Upper lobe of left lung (tissue), 6 donors: ENCODE results near the gene GNAO1. TPM values are rescaled to one million over a fixed set of nuclear protein-coding genes. Genes with fewer than 3 reads are reported as not detected.

Experiments used
- ATAC-seq, 2 donors: fragments of 200-7000 bp; cut with Tn5 transposase; one replicate each; pipeline ENCODE4 v1.9.1; 2022; ENCODE audit warnings: mild to moderate bottlenecking in 2 of 2, moderate library complexity in 2 of 2; ENCODE audit not compliant: low FRiP score in 2 of 2
- DNase-seq, 2 donors: peaks; one replicate each; pipeline ENCODE4 v3.0.0-alpha.2; 2019 to 2020
- H3K27ac ChIP-seq, 4 donors: fragments of 200-600 bp; sonication (generic); one replicate each; pipeline ENCODE4 v1.5.1; 2016 to 2019
- H3K27me3 ChIP-seq, 4 donors: fragments of 200-600 bp; sonication (generic); one replicate each; pipeline ENCODE4 v1.5.1; 2017 to 2019
- H3K36me3 ChIP-seq, 4 donors: fragments of 200-600 bp; sonication (generic); one replicate each; pipeline ENCODE4 v1.5.1; 2016 to 2019
- H3K4me1 ChIP-seq, 4 donors: fragments of 200-600 bp; sonication (generic); one replicate each; pipeline ENCODE4 v1.5.1; 2018 to 2019
- H3K4me3 ChIP-seq, 4 donors: fragments of 200-600 bp; sonication (generic); one replicate each; pipeline ENCODE4 v1.5.1; 2017 to 2019; ENCODE audit warnings: mild to moderate bottlenecking in 2 of 4, moderate library complexity in 1 of 4
- H3K9me3 ChIP-seq, 4 donors: fragments of 200-600 bp; sonication (generic); one replicate each; pipeline ENCODE4 v1.5.1; 2018 to 2019
- EP300 ChIP-seq, 4 donors: sonication (generic); formaldehyde crosslinking; IDR thresholded peaks; one replicate each; pipeline ENCODE4 v1.5.1; 2017; ENCODE audit warnings: antibody characterized with exemption in 4 of 4, control low read depth in 2 of 4
- POLR2A ChIP-seq, 4 donors: fragments of 450-650 bp; IDR thresholded peaks; one replicate each; pipeline ENCODE4 v1.5.1; 2016 to 2017; ENCODE audit warnings: antibody characterized with exemption in 4 of 4, mild to moderate bottlenecking in 2 of 4
- POLR2AphosphoS5 ChIP-seq, 2 donors: sonication (generic); formaldehyde crosslinking; IDR thresholded peaks; one replicate each; pipeline ENCODE4 v1.5.1; 2017; ENCODE audit warnings: antibody characterized with exemption in 2 of 2
- WGBS, 2 donors: methylation state at CpG; one replicate each; pipeline ENCODE4 v1.1.5; 2017 to 2018; 5-methylcytosine and 5-hydroxymethylcytosine counted together
- total RNA-seq, 6 donors: library from RNA; depleted of rRNA in 4 of 6; stranded (reverse); fragments of >200 nt in 4 of 6; gene quantifications; one replicate each; pipeline versions ENCODE4 v1.1.0 to v1.2.1, GENCODE V29; 2016 to 2021
- TF ChIP-seq, protein P1 (sequence below), 6 experiments: fragments of 450-650 bp in 4 of 6; fragments of 200-600 bp in 2 of 6; sonication (generic) in 2 of 6; IDR thresholded peaks; one replicate each; pipeline ENCODE4 v1.5.1; 2016 to 2019; ENCODE audit warnings: antibody characterized with exemption in 6 of 6
- donor health status: DM: no; HTN: no; CAD: no; lungs with moderate emphysema.
- donor health status: DM: no; HTN: yes; CAD: no; lungs with severe emphysema.

Gene GNAO1
- total RNA-seq, 6 donors from 2014 or later: 0.46 to 2.7 (median 0.79) TPM; not detected in 1

DNA sequence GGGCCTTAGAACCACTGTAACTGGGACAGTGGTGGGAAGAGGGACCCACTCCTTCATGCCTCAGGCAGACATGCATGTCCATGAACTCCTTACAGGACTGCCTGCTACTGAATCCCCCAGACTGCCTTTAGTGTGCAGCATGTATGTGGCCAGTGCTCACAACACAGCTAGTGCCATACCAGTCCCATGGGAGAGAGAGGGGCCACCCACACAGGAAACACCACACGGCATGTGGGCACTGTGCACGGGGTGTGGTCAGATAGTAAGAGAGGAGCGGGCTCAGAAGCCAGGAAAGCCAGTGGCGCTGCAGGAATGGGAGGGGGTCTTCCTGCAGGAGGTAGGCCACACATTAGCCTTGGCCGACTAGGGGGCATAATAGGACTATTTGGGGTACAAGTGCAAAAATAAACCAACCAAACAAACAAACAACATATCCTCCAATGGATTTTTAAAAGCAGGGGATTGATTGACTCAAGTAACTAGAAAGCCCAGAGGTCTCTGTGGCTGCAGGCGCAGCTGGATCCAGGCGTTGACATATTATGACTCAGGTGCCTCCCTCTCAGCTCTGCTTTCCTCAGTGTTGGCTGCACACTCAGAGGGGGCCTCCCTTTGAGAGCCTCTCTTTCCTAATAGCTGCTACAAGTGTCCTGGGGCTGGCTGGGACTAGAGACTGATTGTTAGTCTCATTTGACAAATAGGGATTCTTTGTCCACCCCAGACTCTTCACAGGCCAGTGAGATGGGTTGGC lies 129.7 kb downstream of the GNAO1 start:
- 58 to 66% methylated on average over 5 to 7 of the region's 7 CpGs for WGBS, 2 donors
- ATAC-seq (no peak), DNase-seq (no peak)
- Histone ChIP-seq H3K36me3 (no peaks in the 10 kb centered on the region), H3K4me3 (no peak overlapping the region), H3K27ac (no peak overlapping the region), H3K4me1 (peaks cover 5 to 9% (median 6%) of the 10 kb centered on the region in 4 donors), H3K9me3 (no peaks in the 10 kb centered on the region), H3K27me3 (no peaks in the 10 kb centered on the region)
- TF ChIP-seq POLR2A (IDR thresholded peaks at IDR 0.05): no peak
- TF ChIP-seq EP300 (IDR thresholded peaks at IDR 0.05): no peak
- TF ChIP-seq, protein P1, sequence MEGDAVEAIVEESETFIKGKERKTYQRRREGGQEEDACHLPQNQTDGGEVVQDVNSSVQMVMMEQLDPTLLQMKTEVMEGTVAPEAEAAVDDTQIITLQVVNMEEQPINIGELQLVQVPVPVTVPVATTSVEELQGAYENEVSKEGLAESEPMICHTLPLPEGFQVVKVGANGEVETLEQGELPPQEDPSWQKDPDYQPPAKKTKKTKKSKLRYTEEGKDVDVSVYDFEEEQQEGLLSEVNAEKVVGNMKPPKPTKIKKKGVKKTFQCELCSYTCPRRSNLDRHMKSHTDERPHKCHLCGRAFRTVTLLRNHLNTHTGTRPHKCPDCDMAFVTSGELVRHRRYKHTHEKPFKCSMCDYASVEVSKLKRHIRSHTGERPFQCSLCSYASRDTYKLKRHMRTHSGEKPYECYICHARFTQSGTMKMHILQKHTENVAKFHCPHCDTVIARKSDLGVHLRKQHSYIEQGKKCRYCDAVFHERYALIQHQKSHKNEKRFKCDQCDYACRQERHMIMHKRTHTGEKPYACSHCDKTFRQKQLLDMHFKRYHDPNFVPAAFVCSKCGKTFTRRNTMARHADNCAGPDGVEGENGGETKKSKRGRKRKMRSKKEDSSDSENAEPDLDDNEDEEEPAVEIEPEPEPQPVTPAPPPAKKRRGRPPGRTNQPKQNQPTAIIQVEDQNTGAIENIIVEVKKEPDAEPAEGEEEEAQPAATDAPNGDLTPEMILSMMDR (IDR thresholded peaks at IDR 0.05): no peak
- no peak for TF ChIP-seq POLR2AphosphoS5 (IDR thresholded peaks at IDR 0.05)

DNA sequence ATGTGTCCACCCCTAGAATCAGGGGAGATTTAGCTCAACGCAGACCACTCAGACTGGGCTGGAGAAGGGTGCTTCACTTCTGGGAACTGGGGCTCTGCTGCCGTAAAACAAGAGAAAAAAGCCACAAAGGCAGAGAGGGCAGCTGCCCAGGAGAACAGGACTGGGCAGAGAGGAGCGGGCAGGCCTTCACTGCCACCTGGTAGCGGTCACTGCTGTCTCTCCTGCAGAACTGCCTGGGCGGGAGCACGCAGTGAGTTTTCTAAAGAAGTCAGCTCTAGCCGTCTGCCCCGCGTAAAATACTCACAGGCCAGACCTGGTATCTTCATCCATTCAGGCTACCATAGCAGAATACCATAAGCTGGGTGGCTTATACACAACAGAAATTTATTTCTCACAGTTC lies 130.3 kb downstream of the GNAO1 start:
- no peaks in the 10 kb centered on the region for H3K9me3 ChIP-seq
- no peak for DNase-seq
- H3K36me3 ChIP-seq: no peaks in the 10 kb centered on the region
- no peak for ATAC-seq
- TF ChIP-seq, protein P1 (IDR thresholded peaks at IDR 0.05): no peak
- no peak for TF ChIP-seq POLR2AphosphoS5 (IDR thresholded peaks at IDR 0.05)
- no peak for TF ChIP-seq POLR2A (IDR thresholded peaks at IDR 0.05)
- TF ChIP-seq EP300 (IDR thresholded peaks at IDR 0.05): no peak
- H3K27me3 ChIP-seq: no peaks in the 10 kb centered on the region
- 87 to 88% methylated on average over 9 of the region's 9 CpGs for WGBS, 2 donors
- H3K4me3 ChIP-seq: no peak overlapping the region
- H3K4me1 ChIP-seq: peaks cover 5 to 9% (median 6%) of the 10 kb centered on the region in 4 donors
- H3K27ac ChIP-seq: no peak overlapping the region

DNA sequence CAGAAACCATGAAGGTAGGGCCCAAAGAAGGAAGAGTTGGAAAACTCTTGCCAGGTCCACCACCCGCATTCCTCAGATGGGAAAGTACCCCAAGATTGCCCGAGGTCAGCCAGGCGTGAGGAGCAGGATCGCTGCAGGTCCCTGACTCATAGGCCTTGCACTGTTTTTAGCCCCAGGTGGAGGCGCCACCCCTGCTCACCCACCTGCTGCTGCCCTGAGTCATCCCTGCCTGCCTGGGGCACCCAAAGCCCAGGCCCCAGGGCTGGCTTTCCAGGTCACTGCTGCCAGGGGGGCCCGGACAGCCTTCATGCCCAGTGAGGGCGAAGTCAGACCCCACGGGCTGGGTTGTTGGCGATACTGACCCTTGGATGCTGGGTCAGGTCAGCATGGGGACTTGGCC lies 133.1 kb downstream of the GNAO1 start:
- 83 to 90% methylated on average over 1 to 8 of the region's 9 CpGs for WGBS, 2 donors
- TF ChIP-seq, protein P1 (IDR thresholded peaks at IDR 0.05): no peak
- TF ChIP-seq POLR2A (IDR thresholded peaks at IDR 0.05) (no peak), POLR2AphosphoS5 (IDR thresholded peaks at IDR 0.05) (no peak), EP300 (IDR thresholded peaks at IDR 0.05) (no peak)
- no peaks in the 10 kb centered on the region for H3K9me3 ChIP-seq

DNA sequence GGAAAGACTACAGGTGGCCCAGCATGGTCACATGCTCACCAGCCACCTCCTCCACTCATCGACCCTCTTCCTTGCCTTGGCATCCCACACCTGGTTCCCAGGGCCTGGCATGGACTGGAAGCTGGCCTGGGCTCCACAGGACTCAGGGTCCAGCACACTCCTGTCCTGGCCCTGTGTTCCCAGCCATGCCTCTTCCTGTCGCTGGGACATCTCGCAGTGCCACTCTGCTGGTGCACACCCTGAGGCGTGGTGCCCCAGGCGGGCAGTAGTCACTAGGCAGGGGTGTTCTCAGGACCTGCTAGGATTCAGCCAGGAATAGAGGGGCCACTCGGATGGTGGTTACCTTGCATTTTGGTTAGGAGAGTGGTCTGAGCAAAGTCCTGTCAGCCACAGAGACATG lies 134.7 kb downstream of the GNAO1 start:
- ATAC-seq (peak in 1 of 2 donors; percentile 15), DNase-seq (peak in 1 of 2 donors; percentile 58)
- H3K36me3 ChIP-seq: no peaks in the 10 kb centered on the region
- H3K4me3 ChIP-seq: no peak overlapping the region
- no peaks in the 10 kb centered on the region for H3K9me3 ChIP-seq
- 87 to 90% methylated on average over 2 to 6 of the region's 6 CpGs for WGBS, 2 donors
- TF ChIP-seq POLR2A (IDR thresholded peaks at IDR 0.05): no peak
- no peak for TF ChIP-seq EP300 (IDR thresholded peaks at IDR 0.05)
- no peak for TF ChIP-seq POLR2AphosphoS5 (IDR thresholded peaks at IDR 0.05)
- TF ChIP-seq, protein P1 (IDR thresholded peaks at IDR 0.05): no peak
- no peak overlapping the region for H3K27ac ChIP-seq
- no peaks in the 10 kb centered on the region for H3K27me3 ChIP-seq
- no peaks in the 10 kb centered on the region for H3K4me1 ChIP-seq

More for the DNA sequence above, 133.1 kb downstream of the GNAO1 start:
- Histone ChIP-seq H3K4me1 (no peaks in the 10 kb centered on the region), H3K27me3 (no peaks in the 10 kb centered on the region), H3K4me3 (no peak overlapping the region), H3K36me3 (no peaks in the 10 kb centered on the region), H3K27ac (no peak overlapping the region)
- DNase-seq (no peak), ATAC-seq (no peak)
